Loucy (cell line): ENCODE results near the gene EDIL3.

Source experiments
- EZH2phosphoT487 ChIP-seq: fragments of 200-600 bp; IDR thresholded peaks from 2 replicates; pipeline ENCODE4 v1.6.1; 2018; ENCODE audit warnings: antibody characterized with exemption, mild to moderate bottlenecking, moderate library complexity, borderline replicate concordance
- TF ChIP-seq, protein P1 (sequence below): fragments of 200-600 bp; sonication (generic); conservative IDR thresholded peaks from 2 replicates; pipeline ENCODE4 v1.5.1; 2014; ENCODE audit warnings: mild to moderate bottlenecking, antibody characterized with exemption, low read length

GRCh38 chr5:84360056-84360455 lies 24.6 kb downstream of the EDIL3 start:
- TF ChIP-seq, protein P1, sequence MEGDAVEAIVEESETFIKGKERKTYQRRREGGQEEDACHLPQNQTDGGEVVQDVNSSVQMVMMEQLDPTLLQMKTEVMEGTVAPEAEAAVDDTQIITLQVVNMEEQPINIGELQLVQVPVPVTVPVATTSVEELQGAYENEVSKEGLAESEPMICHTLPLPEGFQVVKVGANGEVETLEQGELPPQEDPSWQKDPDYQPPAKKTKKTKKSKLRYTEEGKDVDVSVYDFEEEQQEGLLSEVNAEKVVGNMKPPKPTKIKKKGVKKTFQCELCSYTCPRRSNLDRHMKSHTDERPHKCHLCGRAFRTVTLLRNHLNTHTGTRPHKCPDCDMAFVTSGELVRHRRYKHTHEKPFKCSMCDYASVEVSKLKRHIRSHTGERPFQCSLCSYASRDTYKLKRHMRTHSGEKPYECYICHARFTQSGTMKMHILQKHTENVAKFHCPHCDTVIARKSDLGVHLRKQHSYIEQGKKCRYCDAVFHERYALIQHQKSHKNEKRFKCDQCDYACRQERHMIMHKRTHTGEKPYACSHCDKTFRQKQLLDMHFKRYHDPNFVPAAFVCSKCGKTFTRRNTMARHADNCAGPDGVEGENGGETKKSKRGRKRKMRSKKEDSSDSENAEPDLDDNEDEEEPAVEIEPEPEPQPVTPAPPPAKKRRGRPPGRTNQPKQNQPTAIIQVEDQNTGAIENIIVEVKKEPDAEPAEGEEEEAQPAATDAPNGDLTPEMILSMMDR = no peak
- TF ChIP-seq EZH2phosphoT487 = no peak
